ENCODE measurements around the gene GPATCH8.
A peak's percentile ranks its signal among the peaks of the same experiment; 100 is the strongest.
"Not testable (repeated sequence)": the region's sequence is repeated elsewhere in the genome, so short reads cannot be mapped to it uniquely, and the experiment has no call there.

The GPATCH8 gene

DNA sequence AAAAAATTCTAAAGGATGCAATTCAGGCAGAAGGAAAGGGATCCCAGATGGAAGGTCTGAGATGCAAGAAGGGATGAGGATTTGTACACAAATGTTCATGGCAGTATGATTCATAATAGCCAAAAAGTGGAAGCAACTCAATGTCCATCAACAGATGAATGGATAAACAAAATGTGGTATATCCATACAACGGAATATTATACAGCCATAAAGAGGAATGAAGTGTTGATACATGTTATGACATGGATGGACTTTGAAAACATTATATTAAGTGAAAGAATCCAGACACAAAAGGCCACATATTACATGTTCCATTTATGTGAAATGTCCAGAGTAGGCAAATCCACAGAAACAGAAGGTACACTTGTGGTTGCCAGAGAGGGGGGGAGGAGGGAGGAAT, 23.9 kb upstream of the GPATCH8 start:
- DNase-seq (ENCODE audit: low read depth), result no peak

DNA sequence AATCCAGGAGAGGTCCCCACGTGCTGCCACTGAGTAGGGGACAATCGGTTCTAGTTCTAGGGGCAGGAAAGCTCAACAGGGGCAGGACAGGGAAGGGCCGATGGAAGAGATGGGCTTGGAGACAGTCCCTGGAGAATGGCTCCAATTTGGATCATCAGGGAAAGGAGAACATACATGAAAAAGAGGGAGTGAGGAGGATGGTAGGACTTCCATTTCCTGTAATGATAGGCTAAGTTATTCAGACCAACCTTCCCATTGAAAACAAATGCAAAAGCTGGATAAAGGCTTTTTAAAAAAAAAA, 20.4 kb upstream of the GPATCH8 start:
- no peak for DNase-seq (ENCODE audit: low read depth)

DNA sequence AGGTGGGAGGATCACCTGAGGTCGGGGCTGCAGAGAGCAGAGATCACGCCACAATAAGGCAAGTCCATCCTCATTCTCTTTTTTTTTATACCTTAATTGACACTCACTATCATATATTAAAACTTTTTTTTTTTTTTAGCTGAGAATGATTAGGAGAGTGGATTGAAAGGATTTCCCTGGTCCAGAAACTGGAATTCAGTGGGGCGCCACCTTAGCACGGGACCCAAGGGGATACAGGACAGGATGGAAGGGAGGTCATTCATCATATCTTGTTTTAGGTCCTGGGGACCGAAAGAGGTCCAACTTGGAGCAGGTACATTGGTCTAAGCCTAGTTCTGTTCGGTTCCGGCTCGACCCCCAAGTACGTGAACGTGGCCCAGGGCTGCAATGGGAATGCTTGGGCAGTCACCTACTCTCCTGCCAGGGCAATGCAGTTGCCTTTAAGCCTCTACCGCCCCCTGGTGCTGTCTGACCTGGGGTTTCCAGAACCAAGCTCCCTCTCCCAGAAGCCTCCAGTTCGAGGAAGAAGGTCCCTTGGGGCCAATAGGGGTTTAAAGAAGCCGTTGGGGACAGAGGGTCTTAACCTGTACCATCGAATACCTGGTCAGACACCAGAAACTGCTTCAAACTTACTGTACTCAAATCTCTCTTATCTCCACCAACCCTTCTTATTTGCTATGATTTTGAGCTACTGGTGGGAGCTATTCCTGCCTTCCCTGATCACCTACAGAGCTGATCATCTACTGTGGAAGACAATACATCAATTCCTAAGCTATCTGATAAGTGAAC, 19.9 kb upstream of the GPATCH8 start:
- DNase-seq (ENCODE audit: low read depth), result peak; percentile 50

GRCh38 chr17:44518032-44518431, 14.8 kb upstream of the GPATCH8 start:
- DNase-seq (ENCODE audit: low read depth), result no peak

DNA sequence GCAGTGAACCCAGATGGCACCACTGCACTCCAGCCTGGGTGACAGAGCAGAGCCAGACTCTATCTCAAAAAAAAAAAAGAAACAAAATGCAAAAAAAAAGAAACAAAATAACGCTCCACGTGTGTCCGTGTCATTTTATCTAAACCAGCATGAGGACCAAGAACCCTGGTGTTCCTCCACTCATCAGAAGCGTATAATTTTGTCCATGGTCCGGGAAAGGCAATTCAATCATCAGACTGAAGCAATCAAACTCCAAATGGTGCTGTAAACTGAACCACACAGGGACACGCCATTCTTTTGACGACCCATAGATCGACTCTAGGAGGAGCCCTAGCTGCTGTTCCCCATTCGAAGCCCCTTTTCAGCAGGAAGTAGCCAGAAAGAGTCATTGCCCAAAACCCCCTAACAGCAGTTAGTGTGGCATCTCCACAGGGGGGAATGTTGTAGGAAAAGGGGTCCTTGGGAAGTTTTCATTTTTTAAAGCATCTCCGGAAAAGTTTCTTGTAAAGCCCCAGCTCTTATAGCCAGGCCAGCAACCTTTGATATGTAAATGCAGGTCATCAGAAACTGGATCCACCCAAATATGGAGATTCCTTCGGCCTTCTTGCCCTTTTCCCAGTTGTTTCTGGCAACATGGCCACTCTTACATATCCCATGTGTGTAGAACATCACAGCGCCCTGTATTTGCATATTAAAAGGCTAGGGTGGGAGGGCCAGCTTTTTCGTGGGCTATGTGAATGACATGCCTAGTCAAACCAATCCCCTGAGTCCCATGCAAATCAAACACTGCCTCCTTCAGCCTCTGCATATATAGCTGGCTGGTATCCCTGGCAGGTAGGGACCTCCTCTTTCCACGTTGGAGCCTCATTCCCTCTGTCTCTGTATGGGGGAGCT, 8.3 kb upstream of the GPATCH8 start:
- DNase-seq (ENCODE audit: low read depth), result not testable (repeated sequence)

DNA sequence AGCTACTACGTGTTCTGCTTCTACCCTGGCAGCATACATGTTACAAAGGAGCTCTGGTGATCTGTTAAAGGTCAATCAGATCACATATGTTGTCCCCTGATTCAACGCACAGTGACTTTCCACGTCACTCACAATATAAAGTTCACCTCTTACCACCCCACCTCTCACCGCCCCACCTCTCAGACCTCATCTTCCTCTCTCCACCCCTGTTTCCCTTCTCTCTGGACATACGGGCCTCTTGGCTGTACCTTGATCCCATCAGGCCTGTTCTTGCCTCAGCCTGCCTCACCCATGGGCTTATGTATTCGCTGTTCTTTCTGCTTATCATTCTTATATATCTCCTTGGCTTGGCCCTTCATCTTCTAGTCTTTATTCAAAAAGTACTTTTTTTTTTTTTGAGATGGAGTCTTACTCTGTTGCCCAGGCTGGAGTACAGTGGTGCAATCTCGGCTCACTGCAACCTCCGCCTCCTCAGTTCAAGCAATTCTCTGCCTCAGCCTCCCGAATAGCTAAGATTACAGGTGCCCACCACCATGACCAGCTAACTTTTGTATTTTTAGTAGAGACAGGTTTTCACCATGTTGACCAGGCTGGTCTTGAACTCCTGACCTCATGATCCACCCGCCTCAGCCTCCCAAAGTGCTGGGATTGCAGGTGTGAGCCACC, 3.9 kb upstream of the GPATCH8 start:
- DNase-seq (ENCODE audit: low read depth), result not testable (repeated sequence)

- no peak for DNase-seq (ENCODE audit: low read depth)
Measured at GRCh38 chr17:44502598-44503146, 534 bp downstream of the GPATCH8 start.

- DNase-seq (ENCODE audit: low read depth), result no peak
Measured at GRCh38 chr17:44501866-44502375, 1.3 kb downstream of the GPATCH8 start.

DNA sequence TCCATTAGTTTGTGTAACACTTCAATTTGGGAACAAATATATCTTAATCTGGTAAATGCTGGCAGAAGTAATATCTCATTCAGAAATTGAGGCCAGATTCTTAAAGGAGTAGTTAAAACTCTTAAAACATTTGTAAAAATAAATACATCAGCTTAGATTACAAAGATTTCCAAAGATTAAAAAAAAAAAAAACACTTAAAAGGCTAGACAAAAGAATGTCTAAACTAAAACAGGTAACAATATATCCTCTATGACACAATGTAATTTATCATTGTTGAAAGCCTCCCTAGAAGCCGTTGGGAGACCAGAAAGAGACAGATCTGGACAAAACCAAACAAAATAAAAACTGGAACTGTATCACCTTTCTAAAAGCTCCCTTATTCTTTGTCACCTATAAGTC, 3.5 kb downstream of the GPATCH8 start:
- no peak for DNase-seq (ENCODE audit: low read depth)

DNA sequence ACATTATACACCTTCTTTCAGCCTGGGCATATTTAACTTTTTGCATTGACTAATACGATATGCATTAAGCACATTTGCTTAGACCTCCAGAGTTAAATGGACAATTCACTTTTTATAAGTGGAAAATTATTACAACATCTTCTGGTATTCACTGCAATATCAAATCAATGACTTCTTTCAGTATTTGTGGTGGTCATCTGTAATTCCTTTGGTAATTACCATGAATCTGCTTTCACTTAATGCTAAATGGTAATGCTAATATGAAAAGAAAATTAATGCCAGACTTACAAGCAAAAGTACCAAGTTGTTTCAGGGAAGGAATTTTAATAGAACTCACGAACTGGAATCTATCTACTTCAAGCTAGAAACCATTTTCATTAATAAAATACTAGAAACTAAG, 6.4 kb downstream of the GPATCH8 start:
- no peak for DNase-seq (ENCODE audit: low read depth)

- no peak for DNase-seq (ENCODE audit: low read depth)
Measured at GRCh38 chr17:44493339-44493738, 9.9 kb downstream of the GPATCH8 start.

DNA sequence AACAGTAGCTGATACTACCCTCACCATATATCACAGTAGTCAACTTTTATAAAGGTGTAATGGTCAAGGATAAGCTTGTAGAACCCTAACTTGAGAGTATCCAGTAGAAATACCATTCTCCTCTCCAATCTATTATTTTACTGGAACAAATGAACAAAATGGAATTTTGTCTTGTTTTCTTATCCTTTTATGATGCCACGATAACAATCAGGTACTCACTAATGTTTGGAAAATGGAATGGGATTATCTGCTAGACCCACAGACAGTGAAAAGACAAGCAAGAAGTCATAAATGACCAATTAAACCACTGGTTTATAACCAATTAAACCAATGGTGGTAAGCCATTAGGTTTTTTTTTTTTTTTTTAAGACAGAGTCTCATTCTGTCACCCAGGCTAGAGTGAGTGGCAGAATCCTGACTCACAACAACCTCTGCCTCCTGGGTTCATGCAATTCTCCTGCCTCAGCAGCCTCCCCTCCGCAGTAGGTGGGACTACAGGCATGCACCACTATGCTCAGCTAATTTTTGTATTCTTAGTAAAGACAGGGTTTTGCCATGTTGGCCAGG, 10.4 kb downstream of the GPATCH8 start:
- no peak for DNase-seq (ENCODE audit: low read depth)

DNA sequence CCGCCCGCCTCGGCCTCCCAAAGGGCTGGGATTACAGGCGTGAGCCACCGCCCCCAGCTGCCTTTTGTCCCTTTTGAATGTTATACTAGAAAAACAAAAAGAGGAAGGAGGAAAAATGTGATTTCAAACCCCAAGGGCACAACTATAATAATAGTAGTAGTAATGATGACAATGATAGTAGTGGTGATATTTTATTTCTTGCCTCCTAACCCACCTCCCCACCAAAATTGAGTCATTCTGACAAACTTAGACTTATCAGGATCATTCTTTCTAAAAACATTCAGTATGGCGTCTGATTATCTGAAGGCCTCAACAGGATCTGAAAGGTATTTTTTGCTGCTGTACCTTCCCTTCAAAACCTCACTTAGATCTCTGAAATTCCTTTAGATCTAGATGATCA, 13.6 kb downstream of the GPATCH8 start:
- DNase-seq (ENCODE audit: low read depth), result no peak

GRCh38 chr17:44487170-44487569, 16.0 kb downstream of the GPATCH8 start:
- DNase-seq (ENCODE audit: low read depth), result no peak

DNA sequence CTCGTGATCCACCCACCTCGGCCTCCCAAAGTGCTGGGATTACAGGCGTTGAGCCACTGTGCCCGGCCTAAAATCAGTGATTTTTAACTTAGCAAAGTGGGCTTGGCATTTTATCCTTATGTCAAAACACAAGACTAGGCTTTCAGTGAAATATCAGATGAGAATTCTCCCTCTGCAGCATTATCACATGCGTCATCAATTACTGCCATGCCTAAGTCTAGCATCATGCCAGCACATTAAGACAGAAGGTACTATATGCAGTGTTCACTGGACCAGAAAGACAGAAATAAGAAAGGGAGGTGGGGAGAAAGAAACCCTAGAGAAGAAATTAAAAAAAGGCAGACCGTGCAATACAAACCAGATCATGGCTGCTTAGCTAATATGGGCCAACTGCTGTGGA, 29.8 kb downstream of the GPATCH8 start:
- DNase-seq (ENCODE audit: low read depth), result no peak

GRCh38 chr17:44469676-44470075, 33.5 kb downstream of the GPATCH8 start:
- DNase-seq (ENCODE audit: low read depth), result no peak

DNA sequence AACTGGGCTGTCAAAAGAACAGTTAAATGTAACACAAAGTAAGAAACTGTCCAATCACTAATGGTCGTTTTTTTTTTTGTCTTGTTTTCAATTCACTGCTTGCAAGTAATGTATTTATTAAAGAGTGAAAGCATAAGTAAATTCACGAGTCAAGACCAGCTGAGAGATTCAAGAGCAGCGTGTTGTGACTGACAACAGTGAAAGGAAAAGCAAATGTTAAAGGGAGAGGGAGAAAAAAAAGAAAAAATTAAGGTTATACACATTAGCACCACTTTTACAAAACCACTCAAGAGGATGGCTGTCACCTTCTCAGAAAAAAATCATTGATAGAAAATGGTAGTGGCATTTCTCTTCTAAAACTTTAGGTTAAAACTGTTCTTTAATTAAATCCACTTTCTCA, 36.1 kb downstream of the GPATCH8 start:
- DNase-seq (ENCODE audit: low read depth), result no peak

DNA sequence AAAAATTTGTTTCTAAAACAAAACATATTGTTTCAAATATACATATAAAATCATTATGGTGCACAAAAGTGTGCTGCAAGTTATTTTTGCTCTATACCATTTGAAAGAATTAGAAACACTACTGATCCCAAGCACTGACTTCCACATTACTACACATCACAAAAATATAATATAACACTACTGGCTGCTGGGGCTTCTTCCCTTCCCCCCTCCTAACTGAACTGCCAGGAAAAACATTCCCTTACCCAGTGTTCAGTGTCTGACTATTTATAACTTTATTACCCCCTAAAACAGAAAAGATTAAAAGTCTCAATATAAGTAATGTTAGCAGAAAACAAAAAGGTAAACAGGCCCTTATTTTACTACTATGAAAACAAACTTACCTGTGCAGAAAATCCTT, 36.9 kb downstream of the GPATCH8 start:
- no peak for DNase-seq (ENCODE audit: low read depth)

- no peak for DNase-seq (ENCODE audit: low read depth)
Measured at GRCh38 chr17:44465897-44466296, 37.3 kb downstream of the GPATCH8 start.

GRCh38 chr17:44465276-44465675, 37.9 kb downstream of the GPATCH8 start:
- DNase-seq (ENCODE audit: low read depth), result no peak

DNA sequence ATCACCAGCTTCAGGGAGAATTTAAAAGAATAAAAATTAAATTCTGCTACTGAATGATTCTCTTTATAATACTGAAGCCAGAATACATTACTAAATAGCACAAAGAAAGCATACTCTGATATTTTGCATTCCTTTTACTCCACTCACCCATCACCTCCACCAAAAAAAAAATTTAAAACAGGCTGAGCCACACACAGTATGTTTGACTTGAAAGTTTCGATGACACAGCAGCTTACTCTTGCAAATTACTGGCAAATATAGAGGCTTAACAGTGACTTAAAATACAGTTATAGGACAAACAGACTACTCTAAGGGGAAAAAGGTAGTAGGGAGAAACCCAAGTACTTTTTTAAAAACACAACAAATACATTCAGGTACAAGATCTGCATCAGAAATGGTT, 39.2 kb downstream of the GPATCH8 start:
- no peak for DNase-seq (ENCODE audit: low read depth)

- DNase-seq (ENCODE audit: low read depth), result no peak
Measured at GRCh38 chr17:44451832-44452231, 51.4 kb downstream of the GPATCH8 start.
